NCI-H1417 (cell line): Measurements from ENCODE around the gene IQCK.
A peak's percentile ranks its signal among the peaks of the same experiment; 100 is the strongest.
"Not testable (repeated sequence)": the region's sequence is repeated elsewhere in the genome, so short reads cannot be mapped to it uniquely, and the experiment has no call there.

Source experiments
- DNase-seq, 3 experiments: peaks; one replicate each; lab custom pipeline; 2025; lab: John Stamatoyannopoulos, UW

Gene IQCK

GRCh38 chr16:19717741-19718623 is at the start of gene IQCK, which contains the start of gene KNOP1:
TSS of gene IQCK (plus strand) at chr16:19718271. CDS start at chr16:19718307, 36 bp downstream.
TSS of gene KNOP1 (minus strand) at chr16:19718227. CDS start at chr16:19715035, 3,192 bp downstream.
- DNase-seq = peak; percentile 81 to 94 (median 90)

GRCh38 chr16:19672378-19672777 is 45.7 kb upstream of the IQCK start:
- DNase-seq = no peak

- no peak for DNase-seq
Observed at GRCh38 chr16:19674485-19674884, 43.6 kb upstream of the IQCK start.

GRCh38 chr16:19677402-19677801 is 40.7 kb upstream of the IQCK start:
- no peak for DNase-seq

- no peak for DNase-seq
Observed at GRCh38 chr16:19678804-19679203, 39.3 kb upstream of the IQCK start.

GRCh38 chr16:19679281-19679680 is 38.8 kb upstream of the IQCK start:
- DNase-seq = not testable (repeated sequence)

GRCh38 chr16:19680881-19681340 is 37.2 kb upstream of the IQCK start:
- DNase-seq = peak in 1 of 3 experiments; percentile 19

- no peak for DNase-seq
Observed at GRCh38 chr16:19681637-19682036, 36.4 kb upstream of the IQCK start.

GRCh38 chr16:19683453-19684236 is 34.4 kb upstream of the IQCK start:
- DNase-seq = no peak

- no peak for DNase-seq
Observed at GRCh38 chr16:19685176-19685575, 32.9 kb upstream of the IQCK start.

- no peak for DNase-seq
Observed at GRCh38 chr16:19687279-19687678, 30.8 kb upstream of the IQCK start.

GRCh38 chr16:19688396-19689024 is 29.6 kb upstream of the IQCK start:
- DNase-seq = no peak

GRCh38 chr16:19689342-19689741 is 28.7 kb upstream of the IQCK start:
- DNase-seq = no peak

GRCh38 chr16:19690196-19690595 is 27.9 kb upstream of the IQCK start:
- DNase-seq = no peak

GRCh38 chr16:19691161-19691711 is 26.8 kb upstream of the IQCK start:
- no peak for DNase-seq

GRCh38 chr16:19694989-19695388 is 23.1 kb upstream of the IQCK start:
- DNase-seq = peak in 2 of 3 experiments; percentile 23 to 65

- peak; percentile 51 to 93 (median 80) for DNase-seq
Observed at GRCh38 chr16:19696328-19696727, 21.7 kb upstream of the IQCK start.

GRCh38 chr16:19696961-19697360 is 21.1 kb upstream of the IQCK start:
- peak in 2 of 3 experiments; percentile 69 to 91 for DNase-seq

- no peak for DNase-seq
Observed at GRCh38 chr16:19697756-19698318, 20.2 kb upstream of the IQCK start.

GRCh38 chr16:19698480-19699465 is 19.3 kb upstream of the IQCK start:
- no peak for DNase-seq
